Stimulated activated CD8-positive, alpha-beta memory T cell treated with anti-CD3 and anti-CD28 coated beads, Interleukin-2, amount 100 ng/mL, for 1 hour (primary cell): ENCODE measurements around the gene SF1.

Source experiments
- DNase-seq, 2 donors: peaks; one replicate each; pipeline ENCODE4 v3.0.0-alpha.2; 2020; ENCODE audit warnings: low read depth in 2 of 2

The SF1 gene

DNA sequence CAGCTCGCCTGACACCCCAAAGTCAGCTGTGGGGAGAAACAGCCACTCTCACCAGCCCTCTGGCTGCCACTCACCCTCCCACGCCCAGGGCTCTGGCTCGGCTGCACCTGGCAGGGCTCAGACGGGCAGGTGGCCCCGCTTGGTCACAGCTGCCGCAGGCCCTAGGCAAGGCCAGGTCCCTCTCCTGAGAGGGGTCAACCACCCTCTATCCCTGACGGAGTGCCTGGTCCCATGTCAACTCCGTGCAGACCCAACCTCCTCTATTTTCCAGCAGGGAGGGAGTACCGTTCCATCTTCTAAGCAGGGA is 22.8 kb upstream of the SF1 start:
- no peak for DNase-seq

- DNase-seq: no peak
Measured at GRCh38 chr11:64800303-64801157, 22.2 kb upstream of the SF1 start.

- no peak for DNase-seq
Measured at GRCh38 chr11:64799623-64800302, 21.4 kb upstream of the SF1 start.

DNA sequence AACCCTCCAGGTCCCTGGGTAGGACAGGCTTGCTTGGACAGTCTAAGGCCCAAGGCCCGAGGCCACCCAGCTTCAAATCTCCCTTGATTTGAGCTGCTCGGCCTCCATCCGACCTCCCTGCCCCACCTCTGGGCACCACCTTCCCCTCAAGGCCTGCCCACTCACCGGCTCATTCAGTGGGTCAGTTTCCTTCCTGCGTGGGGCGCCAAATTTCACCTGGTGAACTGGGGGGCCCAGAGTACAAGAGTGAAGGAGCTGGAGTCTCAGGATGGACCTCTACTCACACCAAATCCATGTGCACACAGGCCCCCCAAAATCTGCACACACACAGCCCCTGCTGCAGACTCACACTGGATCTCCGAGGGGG is 20.9 kb upstream of the SF1 start:
- no peak for DNase-seq

GRCh38 chr11:64796757-64797541 is 18.6 kb upstream of the SF1 start:
- no peak for DNase-seq

DNA sequence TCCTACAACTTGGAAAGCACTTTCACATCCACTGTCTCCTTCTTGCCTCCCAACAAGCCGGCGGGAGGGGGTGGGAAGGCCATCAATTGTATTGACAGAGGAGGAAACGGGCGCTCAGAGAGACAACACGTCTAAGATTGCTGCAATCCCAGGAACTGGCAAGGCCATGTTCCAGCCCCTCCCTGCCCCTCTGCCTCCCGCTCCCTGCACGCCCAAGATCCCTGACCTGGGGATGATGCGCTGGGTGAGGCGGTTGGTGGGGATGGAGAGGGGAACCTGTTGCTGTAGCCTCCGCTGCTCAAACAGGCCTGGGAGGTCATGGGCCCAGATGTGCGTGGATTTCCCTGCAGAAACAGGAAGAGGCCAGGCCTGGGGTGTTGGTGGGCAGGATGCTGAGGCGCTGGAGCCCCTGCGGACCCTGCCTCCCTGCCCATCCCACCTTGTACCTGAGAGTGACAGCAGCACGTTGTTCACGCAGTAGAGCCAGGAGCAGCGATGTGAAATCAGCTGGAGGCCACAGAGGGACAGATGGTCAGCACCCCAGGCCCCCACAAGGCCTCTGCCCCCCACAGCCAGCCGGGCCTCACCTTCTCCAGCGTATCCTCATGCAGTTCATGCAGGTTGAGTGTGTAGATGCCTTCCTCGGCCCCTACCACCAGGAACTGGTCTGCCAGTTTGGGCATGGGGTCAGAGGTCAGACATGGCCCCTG is 17.9 kb upstream of the SF1 start:
- DNase-seq: no peak

DNA sequence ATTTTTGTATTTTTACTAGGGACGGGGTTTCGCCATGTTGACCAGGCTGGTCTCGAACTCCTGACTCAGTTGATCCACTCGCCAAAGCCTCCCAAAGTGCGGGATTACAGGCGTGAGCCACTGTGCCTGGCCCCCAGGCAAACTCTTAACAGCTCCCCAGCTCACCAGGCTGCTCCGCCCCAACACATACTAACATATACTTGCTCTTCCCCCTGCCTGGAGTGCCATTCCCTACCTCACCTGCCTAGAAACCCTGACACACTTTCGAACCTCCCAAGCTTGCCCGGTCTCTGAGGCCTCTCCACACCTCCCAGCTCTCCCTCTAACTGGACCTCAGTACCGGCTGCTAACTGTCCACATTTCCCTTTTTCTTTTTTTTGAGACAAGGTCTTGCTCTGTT is 16.2 kb upstream of the SF1 start:
- DNase-seq: no peak

GRCh38 chr11:64793271-64794160 is 15.2 kb upstream of the SF1 start:
- no peak for DNase-seq

DNA sequence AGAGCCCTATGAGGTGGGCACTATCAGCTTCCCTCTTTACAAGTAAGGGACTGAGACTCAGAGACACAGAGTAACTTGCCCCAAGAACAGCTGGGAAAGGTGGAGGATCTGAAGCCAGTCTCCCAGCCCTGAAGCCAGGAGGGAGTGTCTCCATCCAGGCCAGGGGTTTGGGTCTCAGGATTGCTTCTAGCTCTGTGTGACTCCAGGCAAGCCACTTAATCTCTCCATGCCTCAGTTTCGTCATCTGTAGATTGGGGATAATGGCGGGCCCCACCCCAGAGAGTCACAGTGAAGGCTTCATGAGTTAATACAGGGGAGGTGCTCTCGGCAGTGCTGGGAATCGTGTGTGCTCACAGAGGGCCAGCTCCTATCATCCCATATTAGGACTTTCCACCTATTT is 14.1 kb upstream of the SF1 start:
- no peak for DNase-seq

GRCh38 chr11:64791781-64792291 is 13.5 kb upstream of the SF1 start:
- DNase-seq: no peak

GRCh38 chr11:64790205-64791095 is 12.1 kb upstream of the SF1 start:
- no peak for DNase-seq

GRCh38 chr11:64789331-64790204 is 11.2 kb upstream of the SF1 start:
- no peak for DNase-seq

DNA sequence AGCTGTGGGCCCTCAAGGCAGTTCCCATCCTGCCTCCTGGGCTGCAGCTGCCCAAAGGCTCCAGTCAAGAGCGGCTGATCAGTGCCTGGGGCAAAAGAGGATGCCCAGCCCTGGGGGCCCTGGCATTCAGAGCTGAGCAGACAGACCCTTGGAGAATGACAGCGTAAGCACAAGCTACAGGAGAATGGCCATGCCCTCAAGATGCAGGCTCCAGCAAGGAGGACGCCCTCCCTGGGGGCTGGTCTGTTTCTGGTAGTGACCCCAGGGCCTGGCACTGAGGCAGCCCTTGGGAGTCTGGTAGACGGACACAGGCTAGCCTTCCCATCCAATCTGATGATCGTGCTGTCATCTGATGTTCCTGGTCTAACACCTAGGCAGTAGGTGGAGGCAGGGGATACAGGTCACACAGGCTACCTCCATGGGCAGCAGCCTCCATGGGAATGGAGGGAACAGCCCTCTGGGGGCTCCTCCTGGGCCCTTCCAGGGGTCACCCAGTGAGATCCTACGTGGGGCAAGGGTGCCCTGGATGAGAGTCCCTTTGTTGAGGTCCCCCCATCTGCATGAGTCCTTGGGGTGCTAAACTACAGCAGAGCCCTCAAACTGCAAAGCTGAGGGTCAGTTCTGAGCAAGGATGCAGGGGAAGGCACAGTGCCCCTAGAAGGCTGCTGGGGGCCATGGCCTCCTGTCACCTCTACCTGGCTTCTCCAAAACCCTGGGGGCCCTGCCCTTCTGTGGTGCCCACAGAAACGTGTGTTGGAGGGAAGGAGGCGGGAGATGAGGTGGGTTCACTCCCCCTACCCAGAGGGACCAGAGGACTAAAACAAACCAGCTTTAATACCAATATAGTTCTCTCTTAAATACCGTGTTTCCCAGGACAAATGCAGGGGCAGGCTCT is 10.2 kb upstream of the SF1 start:
- DNase-seq: no peak

DNA sequence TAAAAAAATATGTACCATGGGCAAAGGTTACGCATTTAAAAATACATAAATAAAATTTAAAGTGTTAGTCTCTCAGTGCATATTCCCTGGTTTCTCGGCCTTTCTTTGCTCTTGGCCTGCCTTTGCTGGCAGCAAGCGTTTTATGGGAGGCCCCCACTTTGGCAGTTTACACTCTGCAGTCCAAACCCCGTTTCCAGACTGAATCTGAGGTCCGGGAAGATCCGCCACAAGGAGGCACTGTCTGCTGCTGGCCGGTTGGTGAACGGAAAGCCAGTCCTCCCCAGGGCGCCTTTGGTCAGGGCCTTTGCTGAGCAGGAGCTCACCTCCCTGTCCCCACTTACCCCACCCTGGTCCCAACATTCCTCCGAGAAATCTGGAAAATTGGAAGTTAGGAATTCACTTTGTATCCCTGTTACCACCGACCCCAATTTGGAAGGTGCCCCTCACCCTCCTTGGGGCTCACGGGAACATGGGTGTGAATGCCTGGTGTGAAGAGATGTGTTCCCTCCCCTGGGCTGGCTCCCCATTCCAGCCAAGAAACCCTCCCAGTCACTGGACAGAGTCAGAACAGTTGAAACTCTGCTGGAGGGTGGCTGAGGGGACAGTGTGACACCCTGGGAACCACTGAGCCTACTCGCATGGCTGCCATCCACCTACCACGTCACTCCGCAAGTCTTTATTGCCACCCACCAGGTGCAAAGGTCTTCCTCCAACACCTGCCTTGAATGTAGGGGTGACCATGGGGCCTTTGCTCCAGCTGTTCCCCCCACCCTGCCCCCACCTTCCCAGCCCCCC is 9.4 kb upstream of the SF1 start:
- no peak for DNase-seq

DNA sequence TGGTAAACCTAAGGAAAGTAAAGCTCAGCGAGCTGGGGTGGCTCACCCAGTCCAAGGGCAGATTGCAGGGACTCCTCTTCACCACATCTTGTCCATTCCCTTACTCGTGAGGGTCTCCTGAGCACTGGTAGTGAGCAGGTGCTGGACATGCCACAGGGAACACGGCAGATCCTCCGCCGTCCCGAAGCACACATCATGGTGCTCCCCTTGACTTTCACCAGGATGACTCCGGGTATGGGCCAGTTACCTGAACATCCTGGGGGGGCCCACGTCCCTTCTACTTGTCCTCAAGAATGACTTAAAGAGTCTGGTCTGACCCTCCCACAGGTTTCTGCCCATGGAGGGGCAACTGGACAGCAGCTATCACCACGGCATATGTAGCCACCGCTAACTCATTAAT is 8.0 kb upstream of the SF1 start:
- no peak for DNase-seq

DNA sequence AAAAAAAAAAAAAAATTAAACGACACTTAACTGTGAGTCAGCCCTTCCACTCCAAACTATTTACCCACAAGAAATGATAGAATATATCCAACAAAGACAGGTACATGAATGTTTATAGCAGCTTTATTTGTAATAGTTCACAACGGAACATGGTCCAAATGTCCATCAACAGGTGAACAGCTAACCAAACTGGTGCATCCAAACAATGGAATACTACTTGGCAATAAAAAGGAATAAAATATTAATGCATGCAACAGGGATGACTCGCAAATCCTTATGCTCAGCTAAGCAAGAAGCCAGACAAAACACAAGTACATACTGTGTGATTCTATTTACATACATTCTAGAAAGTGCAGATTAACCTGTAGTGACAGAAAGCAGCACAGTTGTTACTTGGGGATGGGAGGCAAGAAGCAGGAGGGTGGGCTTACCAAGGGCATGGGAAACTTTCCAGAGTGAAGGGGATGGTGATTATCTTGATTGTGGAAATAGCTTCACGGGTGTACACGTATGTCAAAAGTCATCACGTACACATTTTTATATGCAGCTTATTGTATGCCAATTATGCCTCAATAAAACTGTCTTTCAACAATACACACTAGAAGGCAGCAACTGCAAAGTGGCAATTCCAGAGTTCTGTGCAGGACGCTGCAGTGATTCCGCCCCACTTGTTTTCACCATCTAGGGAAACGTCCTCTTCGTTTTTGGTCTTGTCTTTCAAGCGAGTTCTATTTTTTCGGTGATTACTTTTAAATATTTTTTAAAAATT is 6.7 kb upstream of the SF1 start:
- DNase-seq: no peak

DNA sequence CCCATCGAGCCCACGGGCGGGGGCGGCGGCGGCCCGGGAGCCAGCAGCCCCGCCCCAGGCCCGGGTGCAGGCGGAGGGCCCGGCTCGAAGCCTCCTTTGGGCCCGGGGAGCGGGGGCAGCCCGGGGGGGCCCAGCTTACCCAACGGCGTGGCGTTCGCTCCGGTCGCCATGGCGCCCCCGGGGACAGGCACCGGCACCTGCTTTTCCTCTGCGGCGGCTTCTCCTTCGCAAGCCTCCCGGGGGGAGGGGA is 194 bp downstream of the SF1 start:
- DNase-seq: no peak
